GM18867 (cell line): ENCODE data around the gene CDK10.
A peak's percentile ranks its signal among the peaks of the same experiment; 100 is the strongest.
"Not testable (repeated sequence)": the region's sequence is repeated elsewhere in the genome, so short reads cannot be mapped to it uniquely, and the experiment has no call there.

Experiments used
- ATAC-seq: cut with Tn5 transposase; IDR thresholded peaks from one replicate; pipeline ENCODE4 v1.9.1; 2021; ENCODE audit warnings: mild to moderate bottlenecking, moderate library complexity; ENCODE audit not compliant: unreplicated experiment

Gene CDK10

DNA sequence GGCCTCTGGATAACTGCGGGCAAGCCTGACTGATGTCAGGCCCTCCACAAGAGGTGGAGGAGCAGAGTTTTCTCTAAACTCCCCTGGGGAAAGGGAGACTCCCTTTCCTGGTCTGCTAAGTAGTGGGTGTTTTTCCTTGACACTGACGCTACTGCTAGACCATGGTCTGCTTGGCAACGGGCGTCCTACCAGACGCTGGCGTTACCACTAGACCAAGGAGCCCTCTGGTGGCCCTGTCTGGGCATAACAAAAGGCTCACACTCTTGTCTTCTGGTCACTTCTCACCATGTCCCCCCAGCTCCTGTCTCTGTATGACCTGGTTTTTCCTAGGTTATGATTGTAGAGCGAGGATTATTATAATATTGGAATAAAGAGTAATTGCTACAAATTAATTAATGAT lies 19.5 kb upstream of the CDK10 start:
- not testable (repeated sequence) for ATAC-seq

DNA sequence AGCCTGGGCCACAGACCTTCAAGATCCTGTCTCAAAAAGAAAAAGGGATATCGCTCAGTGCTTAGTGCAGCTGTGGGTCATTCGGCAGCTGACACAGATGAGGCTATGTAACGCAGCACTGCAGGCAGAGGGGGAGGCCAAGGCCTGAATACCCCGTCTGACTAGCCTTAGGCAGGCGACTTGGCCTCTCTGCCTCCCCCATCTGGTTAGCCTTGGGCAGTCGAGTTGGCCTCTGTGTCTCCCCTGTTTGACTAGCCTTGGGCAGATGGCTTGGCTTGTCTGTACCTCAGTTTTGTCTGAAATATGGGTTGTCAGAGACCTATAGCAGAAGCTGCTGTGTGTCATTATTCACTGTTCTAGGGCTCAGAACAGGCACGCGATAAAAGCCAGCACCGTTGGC lies 18.9 kb upstream of the CDK10 start:
- no peak for ATAC-seq

DNA sequence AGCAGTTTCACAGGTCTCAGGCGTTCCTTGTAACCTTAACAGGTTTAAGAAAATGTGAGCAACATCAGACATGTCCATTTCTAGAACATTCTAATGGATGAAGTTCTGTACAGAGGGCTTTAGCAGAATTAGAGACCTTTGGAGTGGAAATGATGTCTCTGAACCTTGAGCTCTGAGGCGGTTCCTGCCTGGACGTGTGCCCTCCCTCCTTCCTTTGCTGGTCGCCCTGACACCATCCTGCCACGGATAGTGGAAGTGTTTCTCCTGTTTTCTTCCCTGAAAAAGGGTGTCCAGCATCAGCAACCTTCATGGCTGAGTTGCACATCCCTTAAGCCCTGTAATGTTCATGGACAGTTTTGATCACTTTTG lies 17.7 kb upstream of the CDK10 start:
- no peak for ATAC-seq

DNA sequence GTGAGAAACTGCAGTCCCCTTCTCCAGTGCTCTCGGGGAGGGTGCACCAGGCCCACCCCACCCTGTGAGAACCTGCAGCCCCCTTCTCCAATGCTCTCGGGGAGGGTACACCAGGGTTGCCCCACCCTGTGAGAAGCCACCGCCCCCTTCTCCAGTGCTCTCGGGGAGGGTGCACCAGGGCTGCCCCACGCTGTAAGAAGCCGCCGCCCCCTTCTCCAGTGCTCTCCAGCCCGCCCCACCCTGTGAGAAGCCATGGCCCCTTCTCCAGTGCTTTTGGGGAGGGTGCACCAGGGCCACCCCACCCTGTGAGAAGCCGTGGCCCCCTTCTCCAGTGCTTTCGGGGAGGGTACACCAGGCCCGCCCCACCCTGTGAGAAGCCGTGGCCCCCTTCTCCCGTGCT lies 16.7 kb upstream of the CDK10 start:
- ATAC-seq, result no peak

DNA sequence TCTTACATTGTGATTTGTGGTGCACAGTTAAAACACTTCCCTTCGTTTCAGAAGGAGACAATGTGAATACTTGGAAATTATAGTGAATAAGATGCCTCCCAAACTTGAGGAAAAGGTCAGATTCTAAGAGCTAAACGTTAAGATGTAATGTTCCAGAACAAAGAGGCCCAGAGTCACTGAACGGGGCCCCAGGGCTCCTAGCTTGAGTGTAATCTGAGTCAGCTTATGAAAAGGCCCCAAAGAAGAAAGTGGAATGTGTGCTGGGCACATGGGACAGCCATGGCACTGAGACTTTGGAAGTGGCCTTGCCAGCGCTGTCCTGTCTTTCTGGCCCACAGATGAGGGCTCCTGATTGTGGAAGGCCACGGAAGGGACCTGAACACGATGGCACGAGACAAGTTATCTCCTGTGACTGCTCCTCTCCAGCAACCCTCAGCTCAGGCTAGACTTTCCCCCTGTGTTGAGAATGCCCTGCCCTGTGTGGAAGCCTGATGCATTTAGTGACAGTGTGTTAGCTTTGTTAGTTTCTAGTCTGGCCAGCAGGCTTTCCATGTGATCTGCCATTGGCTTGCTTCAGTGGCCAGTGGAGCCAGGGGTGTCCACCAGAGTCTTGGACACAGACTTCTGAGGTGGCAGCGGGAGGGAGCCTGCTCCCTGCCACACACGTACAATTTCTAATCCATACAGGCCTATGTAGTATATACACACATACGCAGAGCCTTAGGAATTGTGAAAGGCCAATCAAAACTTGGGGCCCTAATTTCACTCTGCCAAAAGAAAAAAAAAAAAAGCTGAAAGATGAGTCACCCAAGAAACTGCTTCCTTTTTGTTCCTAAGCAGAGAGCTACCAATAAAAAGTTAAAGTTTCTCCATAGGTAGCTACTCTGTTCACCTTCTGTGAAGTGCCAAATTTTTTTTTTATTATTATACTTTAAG lies 15.7 kb upstream of the CDK10 start:
- ATAC-seq, result no peak

DNA sequence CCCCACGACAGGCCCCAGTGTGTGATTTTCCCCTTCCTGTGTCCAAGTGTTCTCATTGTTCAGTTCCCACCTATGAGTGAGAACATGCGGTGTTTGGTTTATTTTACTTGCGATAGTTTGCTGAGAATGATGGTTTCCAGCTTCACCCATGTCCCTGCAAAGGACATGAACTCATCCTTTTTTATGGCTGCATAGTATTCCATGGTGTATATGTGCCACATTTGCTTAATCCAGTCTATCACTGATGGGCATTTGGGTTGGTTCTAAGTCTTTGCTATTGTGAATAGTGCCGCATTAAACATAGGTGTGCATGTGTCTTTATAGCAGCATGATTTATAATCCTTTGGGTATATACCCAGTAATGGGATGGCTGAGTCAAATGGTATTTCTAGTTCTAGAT lies 14.9 kb upstream of the CDK10 start:
- ATAC-seq, result not testable (repeated sequence)

DNA sequence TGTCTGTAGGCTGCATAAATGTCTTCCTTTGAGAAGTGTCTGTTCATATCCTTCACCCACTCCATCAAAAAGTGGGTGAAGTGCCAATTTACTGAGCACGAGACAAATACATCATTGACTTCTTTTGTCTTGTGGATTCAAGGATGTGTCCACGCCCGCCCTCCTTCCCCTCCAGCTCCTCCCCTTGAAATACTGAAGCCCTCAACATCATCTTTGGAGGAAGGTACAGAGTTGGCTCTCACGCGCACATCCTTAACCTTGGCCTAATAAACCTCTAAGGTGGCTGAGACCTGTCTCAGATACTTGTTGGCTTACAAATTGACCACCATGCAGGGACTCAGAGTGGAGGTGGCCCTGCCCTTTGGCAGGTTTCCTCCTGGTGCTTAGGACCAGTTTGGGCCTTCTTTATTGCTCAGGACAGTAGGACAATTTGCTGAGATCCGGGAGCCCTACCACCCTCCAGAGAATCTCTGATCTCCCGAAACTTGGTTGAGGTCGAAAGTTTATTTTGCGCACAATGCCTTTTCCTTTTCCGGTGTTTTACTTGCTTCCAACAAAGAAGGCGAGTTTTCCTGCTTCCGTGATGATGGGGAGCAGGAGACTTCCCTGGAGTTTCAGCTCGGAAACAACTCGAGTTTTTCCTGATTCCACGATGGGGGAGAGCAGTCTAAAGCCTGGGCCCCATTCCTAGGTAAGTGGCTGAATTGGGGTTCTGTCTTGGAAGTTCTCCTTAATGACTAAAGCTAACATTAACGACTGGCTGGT lies 14.1 kb upstream of the CDK10 start:
- ATAC-seq, result no peak

DNA sequence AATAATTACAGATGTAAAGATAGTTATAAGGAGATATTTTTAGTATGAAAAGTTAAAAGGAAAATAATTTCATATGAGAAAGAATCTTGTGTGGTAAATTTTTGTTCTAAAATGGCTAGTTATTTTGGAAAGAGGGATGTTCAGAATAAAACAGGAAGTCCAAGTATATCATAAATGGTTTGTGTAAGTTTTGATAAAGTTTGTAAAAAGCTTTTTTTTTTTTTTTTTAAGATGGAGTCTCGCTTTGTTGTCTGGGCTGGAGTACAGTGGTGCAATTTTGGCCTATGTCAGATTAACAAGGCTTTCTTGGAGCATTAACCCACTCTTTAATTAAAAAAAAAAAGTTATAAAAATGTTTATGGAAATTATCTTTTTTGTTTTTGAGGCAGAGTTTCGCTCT lies 8.2 kb upstream of the CDK10 start:
- no peak for ATAC-seq

DNA sequence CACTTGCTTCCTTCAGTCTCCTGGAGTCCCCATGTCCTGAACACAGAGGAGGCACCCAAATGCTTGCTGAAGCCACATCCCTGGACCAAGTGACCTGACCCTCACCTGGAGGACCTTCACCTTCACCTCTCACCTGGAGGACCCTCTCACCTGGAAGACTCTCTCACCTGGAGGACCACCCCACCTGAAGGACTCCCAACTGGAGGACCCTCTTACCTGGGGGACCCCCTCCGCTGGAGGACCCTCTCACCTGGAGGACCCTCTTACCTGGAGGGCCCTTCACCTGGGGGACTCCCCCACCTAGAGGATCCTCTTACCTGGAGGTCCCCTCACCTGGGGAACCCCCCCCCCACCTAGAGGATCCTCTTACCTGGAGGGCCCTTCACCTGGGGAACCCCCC lies 573 bp upstream of the CDK10 start:
- ATAC-seq, result no peak

DNA sequence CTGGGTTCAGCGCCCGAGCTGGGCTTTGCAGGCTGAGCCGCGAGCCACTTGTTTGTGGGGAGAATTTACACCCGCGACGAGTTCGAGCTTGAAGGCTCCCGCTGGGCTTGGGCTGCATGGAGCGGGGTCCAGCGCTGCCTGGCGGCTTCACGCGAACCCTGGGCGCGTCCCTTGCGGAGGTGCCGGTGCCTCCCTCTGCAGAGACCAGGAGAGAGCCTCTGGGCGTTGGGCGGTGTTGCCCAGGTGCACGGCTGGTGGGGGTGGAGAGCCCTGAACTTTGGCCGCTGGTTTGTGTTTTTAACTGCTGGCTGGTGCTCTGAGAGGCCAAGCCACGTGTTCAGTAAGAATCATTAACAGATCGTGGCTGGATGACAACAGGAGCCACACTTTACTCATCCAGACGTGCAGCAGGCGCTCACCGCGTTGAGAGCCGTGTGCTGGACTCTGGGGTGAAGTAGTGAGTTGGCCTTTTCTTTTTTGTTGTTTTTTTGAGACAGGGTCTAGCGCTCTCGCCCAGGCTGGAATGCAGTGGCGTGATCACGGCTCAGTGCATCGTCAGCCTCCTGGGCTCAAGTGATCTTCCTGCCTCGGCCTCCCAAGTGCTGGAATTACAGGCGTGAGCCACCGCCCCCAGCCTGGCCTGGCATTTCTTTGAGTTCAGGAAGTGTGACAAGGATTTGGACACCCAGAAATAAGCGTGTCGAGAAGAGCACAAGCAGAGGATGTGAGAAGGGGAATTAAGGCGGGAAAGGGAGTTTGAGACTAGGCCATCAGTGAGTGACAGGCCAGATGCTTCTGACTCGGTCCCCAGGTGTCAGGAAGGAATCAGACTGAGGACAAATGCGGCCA lies 827 bp downstream of the CDK10 start:
- ATAC-seq, result peak; percentile 42

DNA sequence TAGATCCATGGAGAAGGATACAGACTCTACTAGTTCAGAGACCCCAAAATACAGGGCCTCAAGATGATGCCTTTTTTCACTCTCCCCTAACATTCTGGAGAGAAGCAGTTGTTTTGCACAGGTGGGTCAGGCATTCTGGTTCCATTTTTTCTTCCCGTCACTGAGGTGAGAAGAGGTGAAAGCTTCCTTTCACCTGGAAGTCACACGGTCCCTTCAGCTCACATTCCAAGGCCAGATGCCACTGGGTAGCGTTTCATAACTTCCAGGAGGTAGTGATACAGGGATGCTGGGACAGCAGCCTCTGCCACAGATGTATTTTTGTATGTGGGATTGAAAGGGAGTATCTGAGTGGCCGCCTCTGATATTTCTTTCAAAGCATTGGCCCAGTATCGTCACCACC lies 1.9 kb downstream of the CDK10 start:
- no peak for ATAC-seq

DNA sequence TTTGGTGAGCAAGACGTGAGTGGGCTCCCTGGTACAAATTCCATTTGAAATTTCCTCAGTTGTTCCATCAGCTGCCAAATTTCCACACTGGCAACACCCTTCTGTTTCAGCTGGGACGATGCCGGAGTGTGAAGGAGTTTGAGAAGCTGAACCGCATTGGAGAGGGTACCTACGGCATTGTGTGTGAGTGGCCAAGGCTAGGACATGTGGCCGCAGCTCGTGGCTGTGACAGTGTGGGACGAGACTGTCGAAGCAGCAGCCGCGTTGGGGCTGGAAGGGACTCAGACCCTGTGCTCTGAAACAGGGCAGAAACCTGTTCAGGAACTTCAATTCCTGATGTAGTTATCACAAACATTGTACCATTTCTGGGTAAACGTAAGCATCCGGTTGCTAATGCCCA lies 2.7 kb downstream of the CDK10 start:
- no peak for ATAC-seq

DNA sequence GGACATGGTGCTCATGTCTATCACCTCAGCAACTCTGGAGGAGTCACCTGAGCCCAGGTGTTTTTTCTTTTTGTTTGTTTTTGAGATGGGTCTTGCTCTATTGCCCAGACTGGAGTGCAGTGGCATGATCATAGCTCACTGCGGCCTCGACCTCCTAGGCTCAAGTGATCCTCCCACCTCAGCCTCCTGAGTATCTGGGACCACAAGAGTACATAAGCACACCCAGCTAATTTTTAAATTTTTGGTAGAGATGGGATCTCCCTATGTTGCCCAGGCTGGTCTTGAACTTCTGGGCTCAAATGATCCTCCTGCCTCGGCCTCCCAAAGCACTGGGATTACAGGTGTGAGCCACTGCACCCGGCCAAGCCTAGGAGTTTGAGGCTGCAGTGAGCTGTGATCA lies 3.1 kb downstream of the CDK10 start:
- not testable (repeated sequence) for ATAC-seq

DNA sequence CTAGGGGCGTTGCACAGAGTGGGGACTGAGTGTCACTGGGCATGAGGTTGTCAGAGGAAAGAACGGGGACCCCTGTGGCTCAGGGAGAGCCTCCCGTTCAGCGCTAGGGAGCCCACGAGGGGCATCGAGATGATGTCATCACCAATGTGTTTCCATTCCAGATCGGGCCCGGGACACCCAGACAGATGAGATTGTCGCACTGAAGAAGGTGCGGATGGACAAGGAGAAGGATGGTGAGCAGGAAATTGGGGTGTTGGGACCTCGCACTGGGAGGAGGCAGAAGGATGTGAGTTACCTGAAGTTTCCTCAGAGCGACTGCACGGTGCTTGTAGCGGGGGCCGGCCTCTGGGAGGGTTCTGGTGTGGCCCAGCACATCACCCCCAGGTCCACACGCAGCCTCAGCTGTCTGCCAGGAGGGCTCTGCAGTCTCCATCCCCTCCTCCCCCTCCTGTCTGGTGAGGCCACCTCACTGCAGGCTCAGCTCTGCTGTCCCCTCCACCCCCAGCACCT lies 4.0 kb downstream of the CDK10 start:
- ATAC-seq, result no peak

DNA sequence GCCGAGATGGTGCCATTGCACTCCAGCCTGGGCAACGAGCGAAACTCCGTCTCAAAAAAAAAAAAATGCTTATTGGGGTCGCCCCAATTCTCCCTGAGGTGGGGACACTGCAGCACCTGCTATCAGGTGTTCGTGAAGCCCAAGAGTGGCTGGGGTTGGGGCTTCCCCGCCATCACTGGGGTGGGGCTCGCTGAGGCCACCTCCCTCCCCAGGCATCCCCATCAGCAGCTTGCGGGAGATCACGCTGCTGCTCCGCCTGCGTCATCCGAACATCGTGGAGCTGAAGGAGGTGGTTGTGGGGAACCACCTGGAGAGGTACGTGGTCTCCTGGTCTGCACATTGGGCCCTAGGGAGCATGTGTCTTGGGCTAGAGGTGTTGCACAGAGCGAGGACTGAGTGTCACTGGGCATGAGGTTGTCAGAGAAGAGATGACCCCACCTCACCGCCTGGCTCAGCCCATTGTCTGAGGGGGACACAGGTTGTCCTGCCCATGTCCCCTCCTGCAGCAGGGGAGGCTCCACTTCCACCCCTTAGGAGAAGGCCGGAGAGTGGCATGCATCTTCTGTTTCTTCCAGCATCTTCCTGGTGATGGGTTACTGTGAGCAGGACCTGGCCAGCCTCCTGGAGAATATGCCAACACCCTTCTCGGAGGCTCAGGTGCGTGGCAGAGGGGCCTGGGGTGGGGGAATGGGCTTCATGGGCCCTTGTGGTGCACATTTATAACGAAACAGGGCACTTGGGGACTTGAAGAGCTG lies 4.9 kb downstream of the CDK10 start:
- ATAC-seq, result no peak

DNA sequence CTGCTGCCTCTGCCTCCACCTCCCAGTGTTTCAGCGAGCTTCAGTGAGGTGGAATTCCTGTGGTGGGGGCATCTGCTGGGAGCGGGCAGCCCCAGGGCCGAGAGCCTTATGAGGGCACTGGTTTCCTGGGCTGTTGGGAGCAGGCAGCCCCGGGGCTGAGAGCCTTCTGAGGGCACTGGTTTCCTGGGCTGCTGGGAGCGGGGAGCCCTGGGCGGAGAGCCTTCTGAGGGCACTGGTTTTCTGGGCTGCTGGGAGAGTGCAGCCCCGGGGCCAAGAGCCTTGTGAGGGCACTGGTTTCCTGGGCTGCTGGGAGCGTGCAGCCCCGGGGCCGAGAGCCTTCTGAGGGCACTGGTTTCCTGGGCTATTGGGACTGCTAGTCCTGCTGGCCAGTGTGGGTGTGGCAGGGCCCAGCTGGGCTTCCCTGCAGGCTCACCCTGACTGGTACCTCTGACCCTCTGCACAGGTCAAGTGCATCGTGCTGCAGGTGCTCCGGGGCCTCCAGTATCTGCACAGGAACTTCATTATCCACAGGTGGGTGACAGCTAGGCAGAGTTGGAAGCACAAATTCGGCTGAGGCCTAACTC lies 5.6 kb downstream of the CDK10 start:
- ATAC-seq, result no peak

DNA sequence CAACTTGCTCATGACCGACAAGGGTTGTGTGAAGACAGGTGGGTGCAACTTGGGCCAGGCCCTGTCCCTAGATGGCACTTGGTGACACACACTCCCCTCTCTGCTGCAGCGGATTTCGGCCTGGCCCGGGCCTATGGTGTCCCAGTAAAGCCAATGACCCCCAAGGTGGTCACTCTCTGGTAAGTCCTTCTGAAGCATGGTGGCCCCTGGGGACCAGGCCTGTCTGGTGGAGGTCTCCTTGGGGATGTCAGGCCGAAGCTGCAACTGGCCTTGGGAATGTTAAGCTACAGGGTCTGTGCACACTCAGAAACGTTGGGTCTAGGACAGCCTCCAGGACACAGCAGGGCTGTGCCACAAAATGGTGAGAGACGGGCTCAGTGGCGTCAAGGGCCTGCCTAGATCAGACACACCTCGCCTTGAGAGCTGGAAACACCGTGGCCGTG lies 6.8 kb downstream of the CDK10 start:
- no peak for ATAC-seq

DNA sequence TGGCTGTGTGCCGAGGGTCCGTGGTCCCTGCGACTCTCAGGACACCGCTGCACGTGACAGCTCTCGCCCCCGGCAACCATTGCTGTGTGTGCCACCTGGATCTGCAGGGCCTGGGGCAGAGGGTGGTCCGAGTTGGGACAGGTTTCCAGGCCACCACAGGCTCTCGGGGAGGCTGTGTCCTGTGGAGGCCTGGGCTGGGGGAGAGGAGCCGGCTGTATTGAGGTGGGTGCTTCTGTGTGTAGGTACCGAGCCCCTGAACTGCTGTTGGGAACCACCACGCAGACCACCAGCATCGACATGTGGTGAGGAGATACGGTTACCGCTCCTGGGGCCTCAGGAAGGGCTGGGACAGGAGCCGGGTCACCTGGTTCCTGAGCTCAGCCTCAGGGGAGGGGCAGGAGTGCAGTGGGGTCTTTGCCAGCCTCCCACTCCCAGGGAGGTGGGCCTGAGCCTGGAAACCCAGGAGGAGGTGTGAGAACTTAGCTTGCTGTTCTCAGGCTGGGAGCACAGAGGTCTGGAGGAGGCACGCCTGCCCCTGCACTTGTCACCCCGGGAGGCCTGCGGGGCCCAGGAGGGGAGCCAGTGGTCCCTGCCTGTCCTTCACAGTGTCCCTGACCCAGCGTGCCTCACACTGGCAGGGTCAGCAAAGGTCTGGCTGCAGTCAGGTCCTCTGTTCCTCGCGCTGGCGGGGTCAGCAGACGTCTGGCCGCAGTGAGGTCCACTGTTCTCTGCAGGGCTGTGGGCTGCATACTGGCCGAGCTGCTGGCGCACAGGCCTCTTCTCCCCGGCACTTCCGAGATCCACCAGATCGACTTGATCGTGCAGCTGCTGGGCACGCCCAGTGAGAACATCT lies 7.7 kb downstream of the CDK10 start:
- no peak for ATAC-seq

DNA sequence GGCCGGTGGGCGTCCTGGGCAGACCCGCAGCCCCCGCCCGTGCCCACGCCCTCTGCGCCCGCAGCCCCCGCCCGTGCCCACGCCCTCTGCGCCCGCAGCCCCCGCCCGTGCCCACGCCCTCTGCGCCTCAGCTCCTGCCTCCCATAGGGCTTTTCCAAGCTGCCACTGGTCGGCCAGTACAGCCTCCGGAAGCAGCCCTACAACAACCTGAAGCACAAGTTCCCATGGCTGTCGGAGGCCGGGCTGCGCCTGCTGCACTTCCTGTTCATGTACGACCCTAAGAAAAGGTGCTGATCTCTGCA lies 8.2 kb downstream of the CDK10 start:
- not testable (repeated sequence) for ATAC-seq
